ENCODE data around the gene OR52M1. TPM values are rescaled to one million over a fixed set of nuclear protein-coding genes. Genes with fewer than 3 reads are reported as not detected.

The OR52M1 gene
- total RNA-seq, 1 donor from 2014 or later = not detected

GRCh38 chr11:4547416-4547815 is 2.4 kb downstream of the OR52M1 start:
- Mint-ChIP-seq H3K36me3 (ENCODE audit: unreplicated experiment) (no peaks in the 10 kb centered on the region), H3K27ac (ENCODE audit: unreplicated experiment) (no peak overlapping the region)
- no peak for TF ChIP-seq CTCF (IDR thresholded peaks at IDR 0.05)

GRCh38 chr11:4551346-4551979 is 6.5 kb downstream of the OR52M1 start:
- peak; percentile 7 for TF ChIP-seq CTCF (IDR thresholded peaks at IDR 0.05)
- Mint-ChIP-seq H3K36me3 (ENCODE audit: unreplicated experiment) (no peaks in the 10 kb centered on the region), H3K27ac (ENCODE audit: unreplicated experiment) (no peak overlapping the region), H3K4me3 (ENCODE audit: unreplicated experiment) (no peak overlapping the region), H3K27me3 (ENCODE audit: unreplicated experiment) (no peaks in the 10 kb centered on the region), H3K9me3 (ENCODE audit: unreplicated experiment) (peaks cover 8% of the 10 kb centered on the region), H3K4me1 (ENCODE audit: unreplicated experiment) (no peaks in the 10 kb centered on the region)
- no peak for DNase-seq (ENCODE audit: extremely low spot score, unreplicated experiment)

More at GRCh38 chr11:4547416-4547815, 2.4 kb downstream of the OR52M1 start:
- Mint-ChIP-seq H3K4me1 (ENCODE audit: unreplicated experiment) (no peaks in the 10 kb centered on the region), H3K27me3 (ENCODE audit: unreplicated experiment) (peaks cover 3% of the 10 kb centered on the region), H3K4me3 (ENCODE audit: unreplicated experiment) (no peak overlapping the region), H3K9me3 (ENCODE audit: unreplicated experiment) (peaks cover 8% of the 10 kb centered on the region)
- DNase-seq (ENCODE audit: extremely low spot score, unreplicated experiment) = no peak

- no peak for DNase-seq (ENCODE audit: extremely low spot score, unreplicated experiment)
- Mint-ChIP-seq H3K27ac (ENCODE audit: unreplicated experiment) (no peak overlapping the region), H3K36me3 (ENCODE audit: unreplicated experiment) (no peaks in the 10 kb centered on the region), H3K27me3 (ENCODE audit: unreplicated experiment) (no peaks in the 10 kb centered on the region), H3K4me3 (ENCODE audit: unreplicated experiment) (no peak overlapping the region), H3K4me1 (ENCODE audit: unreplicated experiment) (no peaks in the 10 kb centered on the region), H3K9me3 (ENCODE audit: unreplicated experiment) (peaks cover 6% of the 10 kb centered on the region)
- no peak for TF ChIP-seq CTCF (IDR thresholded peaks at IDR 0.05)
These were observed 14.8 kb downstream of the OR52M1 start for GRCh38 chr11:4559527-4560440.

- no peaks in the 10 kb centered on the region for H3K27me3 Mint-ChIP-seq (ENCODE audit: unreplicated experiment)
- DNase-seq (ENCODE audit: extremely low spot score, unreplicated experiment) = no peak
- no peak for TF ChIP-seq CTCF (IDR thresholded peaks at IDR 0.05)
- no peak overlapping the region for H3K27ac Mint-ChIP-seq (ENCODE audit: unreplicated experiment)
- no peak overlapping the region for H3K4me3 Mint-ChIP-seq (ENCODE audit: unreplicated experiment)
- H3K36me3 Mint-ChIP-seq (ENCODE audit: unreplicated experiment) = no peaks in the 10 kb centered on the region
- no peaks in the 10 kb centered on the region for H3K4me1 Mint-ChIP-seq (ENCODE audit: unreplicated experiment)
- peaks cover 6% of the 10 kb centered on the region for H3K9me3 Mint-ChIP-seq (ENCODE audit: unreplicated experiment)
These were observed 15.5 kb downstream of the OR52M1 start for GRCh38 chr11:4560467-4560866.

- no peak for DNase-seq (ENCODE audit: extremely low spot score, unreplicated experiment)
- Mint-ChIP-seq H3K27me3 (ENCODE audit: unreplicated experiment) (no peaks in the 10 kb centered on the region), H3K27ac (ENCODE audit: unreplicated experiment) (no peak overlapping the region), H3K4me3 (ENCODE audit: unreplicated experiment) (no peak overlapping the region), H3K36me3 (ENCODE audit: unreplicated experiment) (no peaks in the 10 kb centered on the region), H3K4me1 (ENCODE audit: unreplicated experiment) (no peaks in the 10 kb centered on the region), H3K9me3 (ENCODE audit: unreplicated experiment) (peaks cover 6% of the 10 kb centered on the region)
- TF ChIP-seq CTCF (IDR thresholded peaks at IDR 0.05) = no peak
These were observed 20.4 kb downstream of the OR52M1 start for GRCh38 chr11:4565371-4565770.

Measured in osteocyte (in vitro differentiated cells).